Measurements from ENCODE around the gene CCNY. TPM values are rescaled to one million over a fixed set of nuclear protein-coding genes. Genes with fewer than 3 reads are reported as not detected.

Gene CCNY
- total and polyA plus RNA-seq, 9 donors, result 48.0 to 99.6 (median 89.1) TPM

DNA sequence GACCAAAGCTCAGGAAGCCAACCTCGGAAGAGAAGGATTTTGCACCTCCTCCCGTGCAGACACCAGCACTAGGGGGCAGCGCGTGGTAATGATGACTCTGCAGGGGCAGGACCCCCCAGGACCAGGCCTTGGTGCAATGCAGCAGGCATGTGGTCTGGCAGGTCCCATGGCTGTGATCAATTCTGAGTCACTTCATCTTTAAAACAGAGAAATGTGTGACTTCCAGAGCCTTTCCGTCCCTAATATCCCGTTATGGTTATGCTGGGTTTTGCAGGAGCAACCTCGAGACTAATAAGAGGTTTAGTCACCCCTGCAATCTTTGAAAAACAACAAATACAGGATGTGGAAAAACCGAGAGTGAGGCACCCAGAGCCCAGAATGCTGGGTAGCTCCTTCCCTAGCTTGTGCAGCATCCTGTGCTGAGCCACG lies 238.6 kb downstream of the CCNY start:
- Histone ChIP-seq H3K4me1 (ENCODE audit: control insufficient read depth, insufficient read depth, low read length) (peaks cover 29% of the 10 kb centered on the region), H3K9me3 (replicated peaks; ENCODE audit: control insufficient read depth, low read depth, low read length) (no peaks in the 10 kb centered on the region), H3K4me3 (ENCODE audit: low read length) (no peak overlapping the region), H3K36me3 (ENCODE audit: control insufficient read depth, insufficient read depth, low read length) (peaks cover 27% of the 10 kb centered on the region), H3K27ac (ENCODE audit: low read length) (no peak overlapping the region), H3K27me3 (ENCODE audit: control insufficient read depth, insufficient read depth, low read length) (no peaks in the 10 kb centered on the region)
- no peak for DNase-seq
- WGBS (ENCODE audit: insufficient coverage), result 88% methylated on average over 5 of the region's 9 CpGs

GRCh38 chr10:35575640-35576039 lies 239.3 kb downstream of the CCNY start:
- Histone ChIP-seq H3K9me3 (replicated peaks; ENCODE audit: control insufficient read depth, low read depth, low read length) (no peaks in the 10 kb centered on the region), H3K4me3 (ENCODE audit: low read length) (no peak overlapping the region), H3K27ac (ENCODE audit: low read length) (no peak overlapping the region), H3K27me3 (ENCODE audit: control insufficient read depth, insufficient read depth, low read length) (no peaks in the 10 kb centered on the region), H3K36me3 (ENCODE audit: control insufficient read depth, insufficient read depth, low read length) (peaks cover 25% of the 10 kb centered on the region), H3K4me1 (ENCODE audit: control insufficient read depth, insufficient read depth, low read length) (peaks cover 36% of the 10 kb centered on the region)
- no peak for DNase-seq
- 91% methylated on average over 2 of the region's 9 CpGs for WGBS (ENCODE audit: insufficient coverage)

GRCh38 chr10:35576730-35577129 lies 240.4 kb downstream of the CCNY start:
- Histone ChIP-seq H3K4me1 (ENCODE audit: control insufficient read depth, insufficient read depth, low read length) (peaks cover 41% of the 10 kb centered on the region), H3K36me3 (ENCODE audit: control insufficient read depth, insufficient read depth, low read length) (peaks cover 25% of the 10 kb centered on the region), H3K27ac (ENCODE audit: low read length) (no peak overlapping the region), H3K4me3 (ENCODE audit: low read length) (no peak overlapping the region), H3K27me3 (ENCODE audit: control insufficient read depth, insufficient read depth, low read length) (no peaks in the 10 kb centered on the region), H3K9me3 (replicated peaks; ENCODE audit: control insufficient read depth, low read depth, low read length) (no peaks in the 10 kb centered on the region)
- no peak for DNase-seq
- WGBS (ENCODE audit: insufficient coverage), result 100% methylated on average over 1 of the region's 3 CpGs

- DNase-seq, result peak; percentile 61
- no peaks in the 10 kb centered on the region for H3K27me3 ChIP-seq (ENCODE audit: control insufficient read depth, insufficient read depth, low read length)
- peak overlapping the region; percentile 59 for H3K27ac ChIP-seq (ENCODE audit: low read length)
- 19% methylated on average over 3 of the region's 7 CpGs for WGBS (ENCODE audit: insufficient coverage)
- peaks cover 41% of the 10 kb centered on the region for H3K4me1 ChIP-seq (ENCODE audit: control insufficient read depth, insufficient read depth, low read length)
- peaks cover 18% of the 10 kb centered on the region for H3K36me3 ChIP-seq (ENCODE audit: control insufficient read depth, insufficient read depth, low read length)
- H3K9me3 ChIP-seq (replicated peaks; ENCODE audit: control insufficient read depth, low read depth, low read length), result no peaks in the 10 kb centered on the region
- no peak overlapping the region for H3K4me3 ChIP-seq (ENCODE audit: low read length)
These were observed 241.8 kb downstream of the CCNY start for GRCh38 chr10:35577926-35578617.

- no peak for DNase-seq
- no peaks in the 10 kb centered on the region for H3K9me3 ChIP-seq (replicated peaks; ENCODE audit: control insufficient read depth, low read depth, low read length)
- peak overlapping the region; percentile 59 for H3K27ac ChIP-seq (ENCODE audit: low read length)
- no peak overlapping the region for H3K4me3 ChIP-seq (ENCODE audit: low read length)
- H3K27me3 ChIP-seq (ENCODE audit: control insufficient read depth, insufficient read depth, low read length), result no peaks in the 10 kb centered on the region
- peaks cover 39% of the 10 kb centered on the region for H3K4me1 ChIP-seq (ENCODE audit: control insufficient read depth, insufficient read depth, low read length)
- WGBS (ENCODE audit: insufficient coverage), result no CpG with 5 or more reads among the region's 4 CpGs
- peaks cover 13% of the 10 kb centered on the region for H3K36me3 ChIP-seq (ENCODE audit: control insufficient read depth, insufficient read depth, low read length)
These were observed 242.3 kb downstream of the CCNY start for GRCh38 chr10:35578618-35578956.

DNA sequence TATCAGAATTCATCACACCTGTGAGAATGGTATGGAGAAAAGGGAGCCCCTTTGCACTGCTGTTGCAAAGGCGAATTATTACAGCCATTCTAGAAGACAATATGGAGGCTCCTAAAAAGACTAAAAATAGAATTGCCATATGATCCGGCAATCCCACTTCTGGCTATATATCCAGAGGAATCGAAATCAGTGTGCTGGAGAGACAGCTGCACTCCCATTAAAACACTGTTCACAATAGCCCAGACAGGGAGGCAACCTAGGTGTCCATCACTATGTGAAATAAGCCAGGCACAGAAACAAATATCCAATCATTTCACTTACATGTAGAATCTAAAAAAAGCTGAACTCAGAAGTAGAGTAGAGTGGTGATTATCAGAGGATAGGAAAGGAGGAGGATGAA lies 242.8 kb downstream of the CCNY start:
- Histone ChIP-seq H3K36me3 (ENCODE audit: control insufficient read depth, insufficient read depth, low read length) (peaks cover 10% of the 10 kb centered on the region), H3K9me3 (replicated peaks; ENCODE audit: control insufficient read depth, low read depth, low read length) (no peaks in the 10 kb centered on the region), H3K4me1 (ENCODE audit: control insufficient read depth, insufficient read depth, low read length) (peaks cover 39% of the 10 kb centered on the region), H3K27me3 (ENCODE audit: control insufficient read depth, insufficient read depth, low read length) (no peaks in the 10 kb centered on the region), H3K4me3 (ENCODE audit: low read length) (no peak overlapping the region), H3K27ac (ENCODE audit: low read length) (no peak overlapping the region)
- peak; percentile 47 for DNase-seq
- no CpG with 5 or more reads among the region's 3 CpGs for WGBS (ENCODE audit: insufficient coverage)

DNA sequence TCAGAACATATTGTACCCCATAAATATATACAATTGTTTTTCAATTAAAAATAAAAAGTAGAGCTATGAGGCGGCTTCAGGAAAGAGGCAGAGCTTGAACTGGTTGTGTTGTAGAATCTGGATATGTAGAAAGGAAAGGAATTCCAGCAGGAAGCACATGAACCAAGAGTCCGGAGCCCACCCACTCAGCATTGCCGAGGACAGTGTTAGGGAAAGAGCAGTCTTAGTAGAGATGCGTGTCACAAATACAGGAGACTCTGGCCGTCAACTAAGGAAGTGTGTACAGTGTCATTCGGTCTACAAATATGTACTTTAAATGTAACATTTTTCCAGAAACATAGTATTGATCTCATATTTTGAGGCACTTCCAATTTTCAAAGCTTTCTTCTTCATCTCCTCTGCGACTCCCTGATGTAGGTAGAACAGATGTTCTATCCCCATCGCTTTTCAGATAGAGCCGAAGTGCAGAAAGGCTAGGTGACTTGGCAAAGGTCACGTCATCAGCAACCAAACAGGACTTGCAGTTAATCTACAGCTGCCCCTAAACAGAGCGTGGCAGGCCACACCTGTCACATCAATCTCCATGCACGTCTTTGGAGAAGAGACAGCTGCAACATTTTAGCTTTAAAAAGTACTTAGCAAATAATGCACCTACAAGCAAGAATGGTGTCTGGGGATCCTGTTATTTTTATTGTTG lies 243.6 kb downstream of the CCNY start:
- peaks cover 39% of the 10 kb centered on the region for H3K4me1 ChIP-seq (ENCODE audit: control insufficient read depth, insufficient read depth, low read length)
- peak; percentile 75 for DNase-seq
- no peaks in the 10 kb centered on the region for H3K27me3 ChIP-seq (ENCODE audit: control insufficient read depth, insufficient read depth, low read length)

GRCh38 chr10:35580423-35580770 lies 244.1 kb downstream of the CCNY start:
- H3K36me3 ChIP-seq (ENCODE audit: control insufficient read depth, insufficient read depth, low read length), result peaks cover 6% of the 10 kb centered on the region
- no peaks in the 10 kb centered on the region for H3K27me3 ChIP-seq (ENCODE audit: control insufficient read depth, insufficient read depth, low read length)
- WGBS (ENCODE audit: insufficient coverage), result 43% methylated on average over 2 of the region's 3 CpGs
- H3K4me3 ChIP-seq (ENCODE audit: low read length), result no peak overlapping the region
- no peaks in the 10 kb centered on the region for H3K9me3 ChIP-seq (replicated peaks; ENCODE audit: control insufficient read depth, low read depth, low read length)
- peaks cover 39% of the 10 kb centered on the region for H3K4me1 ChIP-seq (ENCODE audit: control insufficient read depth, insufficient read depth, low read length)
- DNase-seq, result no peak
- H3K27ac ChIP-seq (ENCODE audit: low read length), result no peak overlapping the region

More for the DNA sequence above, 243.6 kb downstream of the CCNY start:
- 47% methylated on average over 6 of the region's 12 CpGs for WGBS (ENCODE audit: insufficient coverage)
- no peaks in the 10 kb centered on the region for H3K9me3 ChIP-seq (replicated peaks; ENCODE audit: control insufficient read depth, low read depth, low read length)
- no peak overlapping the region for H3K4me3 ChIP-seq (ENCODE audit: low read length)
- peak overlapping the region; percentile 62 for H3K27ac ChIP-seq (ENCODE audit: low read length)
- H3K36me3 ChIP-seq (ENCODE audit: control insufficient read depth, insufficient read depth, low read length), result peaks cover 7% of the 10 kb centered on the region

DNA sequence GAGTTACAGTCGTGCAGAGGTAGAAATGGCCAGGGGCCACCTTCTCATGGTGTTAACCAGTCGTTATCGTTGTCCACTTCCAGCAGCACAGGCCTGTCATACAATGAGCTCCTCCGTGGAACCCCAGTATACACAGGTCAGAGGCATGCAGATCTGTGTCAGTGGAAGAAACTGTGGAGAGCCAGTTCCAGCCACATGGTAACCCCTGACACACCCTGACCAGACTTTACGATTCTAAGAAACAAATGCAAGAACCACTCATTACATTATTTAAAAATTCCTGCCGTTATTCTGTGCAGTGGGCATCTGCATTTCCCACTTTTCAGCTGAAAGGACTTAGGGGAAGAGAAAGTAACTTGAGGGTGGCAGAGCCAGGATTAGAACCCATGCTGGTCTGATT lies 245.3 kb downstream of the CCNY start:
- 81% methylated on average over 5 of the region's 6 CpGs for WGBS (ENCODE audit: insufficient coverage)
- no peak overlapping the region for H3K27ac ChIP-seq (ENCODE audit: low read length)
- no peaks in the 10 kb centered on the region for H3K36me3 ChIP-seq (ENCODE audit: control insufficient read depth, insufficient read depth, low read length)
- no peak for DNase-seq
- no peaks in the 10 kb centered on the region for H3K9me3 ChIP-seq (replicated peaks; ENCODE audit: control insufficient read depth, low read depth, low read length)
- H3K27me3 ChIP-seq (ENCODE audit: control insufficient read depth, insufficient read depth, low read length), result no peaks in the 10 kb centered on the region
- peaks cover 52% of the 10 kb centered on the region for H3K4me1 ChIP-seq (ENCODE audit: control insufficient read depth, insufficient read depth, low read length)
- no peak overlapping the region for H3K4me3 ChIP-seq (ENCODE audit: low read length)

- no peaks in the 10 kb centered on the region for H3K36me3 ChIP-seq (ENCODE audit: control insufficient read depth, insufficient read depth, low read length)
- H3K4me3 ChIP-seq (ENCODE audit: low read length), result no peak overlapping the region
- no peaks in the 10 kb centered on the region for H3K9me3 ChIP-seq (replicated peaks; ENCODE audit: control insufficient read depth, low read depth, low read length)
- no peak overlapping the region for H3K27ac ChIP-seq (ENCODE audit: low read length)
- peaks cover 37% of the 10 kb centered on the region for H3K4me1 ChIP-seq (ENCODE audit: control insufficient read depth, insufficient read depth, low read length)
- no peaks in the 10 kb centered on the region for H3K27me3 ChIP-seq (ENCODE audit: control insufficient read depth, insufficient read depth, low read length)
- 93% methylated on average over 9 of the region's 9 CpGs for WGBS (ENCODE audit: insufficient coverage)
- no peak for DNase-seq
These were observed 248.6 kb downstream of the CCNY start for GRCh38 chr10:35584946-35585345.

All from muscle of leg (tissue), 11 donors.